GM10266 (cell line): ENCODE data around the gene HYDIN.

ENCODE experiments used
- DNase-seq: peaks from one replicate; pipeline ENCODE4 v3.0.0; 2012; ENCODE audit errors: extremely low spot score
- TF ChIP-seq, protein P1 (sequence below): IDR thresholded peaks from 2 replicates; pipeline ENCODE4 v1.5.1; 2012; ENCODE audit warnings: mild to moderate bottlenecking, low read depth; ENCODE audit not compliant: control insufficient read depth, insufficient read depth; ENCODE audit errors: missing control alignments

Gene HYDIN

DNA sequence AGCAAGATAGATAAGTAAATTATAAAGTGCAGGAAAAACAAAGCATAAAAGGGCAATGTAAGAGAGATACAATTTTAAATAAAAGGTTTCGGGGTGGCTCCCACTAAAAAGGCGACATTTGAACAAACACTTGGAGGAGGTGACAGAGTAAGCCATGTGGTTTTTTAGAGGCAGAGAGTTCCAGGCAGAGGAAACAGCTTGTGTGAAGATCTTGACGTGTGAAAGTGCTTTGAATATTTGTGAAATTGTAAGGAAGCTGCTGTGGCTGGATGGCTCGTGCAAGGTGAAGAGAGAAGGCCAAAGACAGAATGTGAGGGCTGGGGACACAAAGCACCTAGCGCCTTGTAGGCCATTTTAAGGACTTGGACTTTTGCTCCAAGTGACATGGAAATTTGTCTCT, 28.6 kb upstream of the HYDIN start:
- no peak for DNase-seq
- TF ChIP-seq, protein P1, sequence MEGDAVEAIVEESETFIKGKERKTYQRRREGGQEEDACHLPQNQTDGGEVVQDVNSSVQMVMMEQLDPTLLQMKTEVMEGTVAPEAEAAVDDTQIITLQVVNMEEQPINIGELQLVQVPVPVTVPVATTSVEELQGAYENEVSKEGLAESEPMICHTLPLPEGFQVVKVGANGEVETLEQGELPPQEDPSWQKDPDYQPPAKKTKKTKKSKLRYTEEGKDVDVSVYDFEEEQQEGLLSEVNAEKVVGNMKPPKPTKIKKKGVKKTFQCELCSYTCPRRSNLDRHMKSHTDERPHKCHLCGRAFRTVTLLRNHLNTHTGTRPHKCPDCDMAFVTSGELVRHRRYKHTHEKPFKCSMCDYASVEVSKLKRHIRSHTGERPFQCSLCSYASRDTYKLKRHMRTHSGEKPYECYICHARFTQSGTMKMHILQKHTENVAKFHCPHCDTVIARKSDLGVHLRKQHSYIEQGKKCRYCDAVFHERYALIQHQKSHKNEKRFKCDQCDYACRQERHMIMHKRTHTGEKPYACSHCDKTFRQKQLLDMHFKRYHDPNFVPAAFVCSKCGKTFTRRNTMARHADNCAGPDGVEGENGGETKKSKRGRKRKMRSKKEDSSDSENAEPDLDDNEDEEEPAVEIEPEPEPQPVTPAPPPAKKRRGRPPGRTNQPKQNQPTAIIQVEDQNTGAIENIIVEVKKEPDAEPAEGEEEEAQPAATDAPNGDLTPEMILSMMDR = no peak

DNA sequence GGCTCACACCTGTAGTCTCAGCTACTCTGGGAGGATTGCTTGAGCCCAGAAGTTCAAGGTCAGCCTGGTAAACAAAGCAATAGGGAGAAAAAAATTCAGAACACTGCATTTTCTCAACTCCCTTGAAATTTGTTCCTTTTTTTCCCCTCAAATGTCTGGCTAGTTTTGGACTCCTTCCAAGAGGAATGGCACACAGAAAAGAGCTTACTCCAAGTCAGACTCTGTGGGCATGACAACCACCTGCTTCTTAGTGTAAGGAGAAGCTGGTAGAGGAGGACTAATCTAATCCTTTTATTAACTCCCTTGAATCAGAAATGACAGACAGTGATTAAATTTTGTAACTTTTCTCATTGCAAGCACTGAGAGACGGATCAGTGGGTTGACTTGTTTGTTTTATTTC, 27.9 kb upstream of the HYDIN start:
- TF ChIP-seq, protein P1 = no peak
- DNase-seq = no peak

GRCh38 chr16:71257768-71258167, 27.2 kb upstream of the HYDIN start:
- TF ChIP-seq, protein P1 = no peak
- DNase-seq = no peak

DNA sequence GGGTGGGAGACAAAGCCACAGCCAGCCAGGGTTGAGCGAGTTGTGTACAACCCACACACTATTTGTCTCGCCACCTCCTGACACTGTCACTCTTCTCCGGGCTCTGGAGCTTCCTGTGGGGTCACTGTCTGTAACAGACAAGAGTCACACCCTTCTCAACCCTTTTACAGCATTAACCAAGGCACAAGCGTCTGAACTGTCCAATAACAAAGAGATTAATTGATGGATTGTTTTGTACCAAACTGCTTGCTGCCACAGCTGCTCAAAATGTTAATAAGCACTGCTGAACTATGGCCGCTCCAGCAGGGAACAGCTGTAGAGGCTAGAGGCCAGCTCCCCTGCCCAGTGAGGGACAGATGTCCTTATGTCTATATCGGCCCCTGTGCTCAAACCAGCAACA, 25.2 kb upstream of the HYDIN start:
- DNase-seq = no peak
- TF ChIP-seq, protein P1 = no peak

DNA sequence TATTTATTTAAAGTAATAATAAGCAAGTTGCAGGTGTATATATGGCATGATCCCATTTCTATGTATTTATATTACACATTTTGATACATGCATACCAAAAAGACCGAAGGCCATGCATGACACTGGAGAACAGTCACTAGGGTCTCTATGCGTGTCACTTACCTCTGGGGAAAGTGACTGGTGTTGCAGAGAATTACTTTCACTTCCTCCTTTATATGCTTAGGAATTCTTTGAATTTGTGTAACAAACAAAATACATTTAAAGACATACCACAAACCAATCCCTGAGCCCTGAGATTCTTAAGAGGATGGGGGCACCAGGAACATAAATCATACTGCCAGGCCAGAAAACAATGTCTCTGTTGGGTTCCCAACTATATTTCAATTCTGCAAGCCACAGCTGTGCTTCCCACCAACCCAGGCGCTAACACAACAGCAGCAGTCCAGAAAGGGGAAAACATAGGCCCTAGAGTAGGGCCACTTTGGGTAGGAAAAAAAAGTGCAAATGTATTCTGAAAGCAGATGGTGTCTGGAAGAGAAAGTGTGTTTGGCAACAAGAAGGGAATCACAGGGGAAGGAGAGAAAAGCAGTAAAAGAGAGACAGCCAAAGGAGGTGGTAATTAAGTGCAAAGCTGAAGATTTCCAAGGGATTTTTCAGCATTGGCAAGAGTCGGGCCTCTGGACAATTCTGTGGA, 24.5 kb upstream of the HYDIN start:
- TF ChIP-seq, protein P1 = no peak
- no peak for DNase-seq

- TF ChIP-seq, protein P1 = no peak
- no peak for DNase-seq
Observed at GRCh38 chr16:71250461-71251235, 20.1 kb upstream of the HYDIN start.

DNA sequence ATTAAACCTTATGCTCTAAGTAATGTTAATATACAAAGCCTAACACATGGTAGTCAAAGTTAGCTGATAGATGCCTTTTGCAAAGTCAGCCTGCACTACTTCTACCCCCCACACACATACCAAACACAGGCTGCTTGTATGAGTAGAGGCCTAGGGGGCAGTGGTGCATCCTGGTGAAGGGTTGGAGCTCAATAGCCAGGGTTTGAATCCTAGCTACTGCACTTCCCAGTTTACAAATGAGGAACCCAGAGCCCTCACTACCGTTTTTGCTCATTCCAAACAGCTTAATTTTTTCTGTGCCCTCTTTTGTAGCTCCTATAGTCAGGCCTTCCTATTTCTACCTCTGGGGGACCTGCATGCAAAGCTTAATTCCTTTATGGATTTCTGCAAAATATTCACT, 18.9 kb upstream of the HYDIN start:
- DNase-seq = no peak
- TF ChIP-seq, protein P1 = no peak
